GM19239 (cell line): ENCODE measurements around the gene UBXN10.
"Not testable (repeated sequence)": the region's sequence is repeated elsewhere in the genome, so short reads cannot be mapped to it uniquely, and the experiment has no call there.

Source experiments
- DNase-seq: peaks from one replicate; pipeline ENCODE4 v3.0.0; 2011; ENCODE audit warnings: low spot score; ENCODE audit not compliant: insufficient read length
- FAIRE-seq: peaks from 2 replicates; lab custom pipeline; 2011; peaks lifted over from hg19 to GRCh38; lab: Jason Lieb, UNC

The UBXN10 gene

GRCh38 chr1:20229171-20229570 is 43.3 kb downstream of the UBXN10 start:
- no peak for FAIRE-seq
- no peak for DNase-seq

DNA sequence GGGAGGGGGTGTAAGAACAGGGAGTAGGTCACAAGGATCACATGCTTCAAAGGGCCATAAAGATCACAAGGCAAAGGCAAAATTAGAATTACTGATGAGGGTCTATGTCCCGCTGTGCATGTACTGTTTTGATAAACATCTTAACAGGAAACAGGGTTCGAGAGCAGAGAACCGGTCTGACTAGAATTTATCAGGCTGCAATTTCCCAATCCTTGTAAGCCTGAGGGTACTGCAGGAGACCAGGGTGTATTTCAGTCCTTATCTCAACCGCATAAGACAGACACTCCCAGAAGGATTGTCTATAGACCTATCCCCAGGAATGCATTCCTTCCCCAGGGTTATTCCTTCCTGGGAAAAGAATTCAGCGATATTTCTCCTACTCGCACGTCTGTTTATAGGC is 46.7 kb downstream of the UBXN10 start:
- FAIRE-seq: not testable (repeated sequence)

DNA sequence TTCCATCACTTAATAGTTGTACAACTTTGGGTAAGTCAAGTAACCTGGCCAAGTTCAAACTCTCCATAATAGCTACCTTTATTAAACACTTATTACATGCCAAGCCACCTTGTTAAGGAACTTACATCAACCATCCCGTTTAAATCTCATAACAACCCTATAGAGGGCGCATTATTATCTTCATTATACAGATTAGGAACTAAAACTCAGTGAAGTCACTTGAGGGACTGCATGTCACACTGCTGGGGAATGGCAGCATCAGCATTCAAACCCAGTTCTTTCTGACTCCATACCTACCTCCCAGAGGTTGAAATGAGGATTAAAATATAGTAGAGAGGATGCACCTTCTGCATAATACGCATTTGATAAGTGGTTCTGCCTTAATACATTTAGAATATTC is 47.5 kb downstream of the UBXN10 start:
- DNase-seq: no peak
- FAIRE-seq: no peak

More for the DNA sequence above, 46.7 kb downstream of the UBXN10 start:
- DNase-seq: not testable (repeated sequence)

DNA sequence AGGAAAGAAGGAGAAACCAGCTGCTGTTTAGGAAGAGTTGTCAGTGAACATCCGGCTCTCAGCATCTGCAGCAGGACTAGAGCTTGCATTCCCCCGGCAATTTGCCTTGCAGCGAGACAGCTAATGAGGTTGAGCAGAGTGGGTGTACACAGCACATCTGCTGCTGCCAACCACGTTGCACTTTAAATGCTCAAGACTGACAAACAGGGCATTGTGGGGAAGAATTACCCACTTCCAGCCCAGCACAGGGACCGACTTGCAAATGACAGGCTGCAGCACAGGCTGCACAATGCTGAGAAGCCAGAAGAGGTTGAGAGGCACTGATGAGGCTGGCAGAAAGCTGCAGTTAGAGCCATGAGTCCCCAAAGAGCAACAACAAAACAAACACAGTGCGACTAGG is 48.0 kb downstream of the UBXN10 start:
- FAIRE-seq: no peak
- no peak for DNase-seq

GRCh38 chr1:20234788-20235535 is 49.1 kb downstream of the UBXN10 start:
- FAIRE-seq: no peak
- DNase-seq: no peak

DNA sequence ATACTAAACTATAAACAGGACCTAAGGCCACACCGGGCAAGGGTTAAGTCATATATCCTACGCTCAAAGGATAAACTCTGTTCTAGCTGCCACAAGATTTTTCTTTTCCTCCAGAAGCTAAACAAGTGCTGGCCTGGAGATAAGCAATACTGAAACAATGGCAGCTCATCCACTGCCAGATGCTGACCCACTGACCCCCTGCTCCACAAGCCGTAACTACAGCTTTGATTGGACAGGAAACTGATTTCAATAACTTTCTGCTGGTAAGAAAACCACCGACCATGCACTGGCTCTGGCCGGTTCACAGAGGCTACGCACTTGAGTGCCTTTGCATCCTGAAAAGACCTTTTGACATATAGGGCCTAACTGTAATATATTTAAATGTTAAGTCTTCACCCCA is 51.8 kb downstream of the UBXN10 start:
- FAIRE-seq (no peak), DNase-seq (no peak)

DNA sequence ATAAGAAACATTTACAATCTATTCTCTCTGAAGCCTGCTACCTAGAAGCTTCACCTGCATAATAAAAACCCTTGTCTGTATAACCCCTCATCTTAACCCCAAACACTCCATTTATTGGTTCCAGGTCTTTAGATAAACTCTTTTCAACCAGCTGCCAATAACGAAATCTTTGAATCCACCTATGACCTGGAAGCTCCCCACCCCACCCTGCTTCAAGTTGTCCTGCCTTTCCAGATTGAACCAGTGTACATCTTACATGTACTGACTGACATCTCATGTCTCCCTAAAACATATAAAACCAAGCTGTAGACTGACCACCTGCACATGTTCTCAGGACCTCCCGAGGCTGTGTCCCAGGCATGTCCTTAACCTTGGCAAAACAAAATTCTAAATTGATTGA is 54.1 kb downstream of the UBXN10 start:
- no peak for FAIRE-seq

GRCh38 chr1:20242890-20243479 is 57.1 kb downstream of the UBXN10 start:
- no peak for FAIRE-seq

More for the DNA sequence above, 54.1 kb downstream of the UBXN10 start:
- DNase-seq: no peak

More at GRCh38 chr1:20242890-20243479, 57.1 kb downstream of the UBXN10 start:
- no peak for DNase-seq
